LNCAP (cell line): ENCODE measurements around the gene CDK10.

Experiments used
- CTCF ChIP-seq: fragments of 450-650 bp; IDR thresholded peaks from 2 replicates; pipeline ENCODE4 v1.5.1; 2017; ENCODE audit warnings: mild to moderate bottlenecking

The CDK10 gene

DNA sequence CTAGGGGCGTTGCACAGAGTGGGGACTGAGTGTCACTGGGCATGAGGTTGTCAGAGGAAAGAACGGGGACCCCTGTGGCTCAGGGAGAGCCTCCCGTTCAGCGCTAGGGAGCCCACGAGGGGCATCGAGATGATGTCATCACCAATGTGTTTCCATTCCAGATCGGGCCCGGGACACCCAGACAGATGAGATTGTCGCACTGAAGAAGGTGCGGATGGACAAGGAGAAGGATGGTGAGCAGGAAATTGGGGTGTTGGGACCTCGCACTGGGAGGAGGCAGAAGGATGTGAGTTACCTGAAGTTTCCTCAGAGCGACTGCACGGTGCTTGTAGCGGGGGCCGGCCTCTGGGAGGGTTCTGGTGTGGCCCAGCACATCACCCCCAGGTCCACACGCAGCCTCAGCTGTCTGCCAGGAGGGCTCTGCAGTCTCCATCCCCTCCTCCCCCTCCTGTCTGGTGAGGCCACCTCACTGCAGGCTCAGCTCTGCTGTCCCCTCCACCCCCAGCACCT, 4.0 kb downstream of the CDK10 start:
- no peak for TF ChIP-seq CTCF

GRCh38 chr16:89691231-89691985, 4.9 kb downstream of the CDK10 start:
- no peak for TF ChIP-seq CTCF

DNA sequence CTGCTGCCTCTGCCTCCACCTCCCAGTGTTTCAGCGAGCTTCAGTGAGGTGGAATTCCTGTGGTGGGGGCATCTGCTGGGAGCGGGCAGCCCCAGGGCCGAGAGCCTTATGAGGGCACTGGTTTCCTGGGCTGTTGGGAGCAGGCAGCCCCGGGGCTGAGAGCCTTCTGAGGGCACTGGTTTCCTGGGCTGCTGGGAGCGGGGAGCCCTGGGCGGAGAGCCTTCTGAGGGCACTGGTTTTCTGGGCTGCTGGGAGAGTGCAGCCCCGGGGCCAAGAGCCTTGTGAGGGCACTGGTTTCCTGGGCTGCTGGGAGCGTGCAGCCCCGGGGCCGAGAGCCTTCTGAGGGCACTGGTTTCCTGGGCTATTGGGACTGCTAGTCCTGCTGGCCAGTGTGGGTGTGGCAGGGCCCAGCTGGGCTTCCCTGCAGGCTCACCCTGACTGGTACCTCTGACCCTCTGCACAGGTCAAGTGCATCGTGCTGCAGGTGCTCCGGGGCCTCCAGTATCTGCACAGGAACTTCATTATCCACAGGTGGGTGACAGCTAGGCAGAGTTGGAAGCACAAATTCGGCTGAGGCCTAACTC, 5.6 kb downstream of the CDK10 start:
- no peak for TF ChIP-seq CTCF

DNA sequence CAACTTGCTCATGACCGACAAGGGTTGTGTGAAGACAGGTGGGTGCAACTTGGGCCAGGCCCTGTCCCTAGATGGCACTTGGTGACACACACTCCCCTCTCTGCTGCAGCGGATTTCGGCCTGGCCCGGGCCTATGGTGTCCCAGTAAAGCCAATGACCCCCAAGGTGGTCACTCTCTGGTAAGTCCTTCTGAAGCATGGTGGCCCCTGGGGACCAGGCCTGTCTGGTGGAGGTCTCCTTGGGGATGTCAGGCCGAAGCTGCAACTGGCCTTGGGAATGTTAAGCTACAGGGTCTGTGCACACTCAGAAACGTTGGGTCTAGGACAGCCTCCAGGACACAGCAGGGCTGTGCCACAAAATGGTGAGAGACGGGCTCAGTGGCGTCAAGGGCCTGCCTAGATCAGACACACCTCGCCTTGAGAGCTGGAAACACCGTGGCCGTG, 6.8 kb downstream of the CDK10 start:
- TF ChIP-seq CTCF: no peak

GRCh38 chr16:89693931-89694783, 7.7 kb downstream of the CDK10 start:
- TF ChIP-seq CTCF: no peak

- TF ChIP-seq CTCF: no peak
These were observed 8.8 kb downstream of the CDK10 start for GRCh38 chr16:89695086-89695874.
